IMR-90 (cell line): ENCODE measurements around the gene PAX2.

Source experiments
- BHLHE40 ChIP-seq: fragments of 150-350 bp; IDR thresholded peaks from 2 replicates; pipeline ENCODE4 v1.6.1; 2016; ENCODE audit warnings: mild to moderate bottlenecking, low read depth, low read length
- CEBPB ChIP-seq: IDR thresholded peaks from 2 replicates; pipeline ENCODE4 v1.6.1; 2012; ENCODE audit warnings: low read depth, low read length, improper control_type of control experiment
- FOS ChIP-seq: fragments of 150-350 bp; IDR thresholded peaks from 2 replicates; pipeline ENCODE4 v1.6.1; 2016; ENCODE audit warnings: low read depth, low read length
- MAFK ChIP-seq: IDR thresholded peaks from 2 replicates; pipeline ENCODE4 v1.6.1; 2012; ENCODE audit warnings: low read depth, low read length, improper control_type of control experiment
- MAZ ChIP-seq: IDR thresholded peaks from 2 replicates; pipeline ENCODE4 v1.6.1; 2012; ENCODE audit warnings: low read depth, mild to moderate bottlenecking, low read length, improper control_type of control experiment, moderate library complexity, borderline replicate concordance
- MXI1 ChIP-seq: IDR thresholded peaks from 2 replicates; pipeline ENCODE4 v1.6.1; 2012; ENCODE audit warnings: low read depth, mild to moderate bottlenecking, low read length, moderate library complexity, borderline replicate concordance
- POLR2A ChIP-seq: IDR thresholded peaks from 2 replicates; pipeline ENCODE4 v1.6.1; 2012; ENCODE audit warnings: mild to moderate bottlenecking, low read depth, low read length
- RAD21 ChIP-seq: IDR thresholded peaks from 2 replicates; pipeline ENCODE4 v1.6.1; 2012; ENCODE audit warnings: low read length, improper control_type of control experiment
- RCOR1 ChIP-seq: IDR thresholded peaks from 2 replicates; pipeline ENCODE4 v1.6.1; 2012; ENCODE audit warnings: mild to moderate bottlenecking, low read length, improper control_type of control experiment; ENCODE audit not compliant: insufficient replicate concordance
- RFX5 ChIP-seq: IDR thresholded peaks from 2 replicates; pipeline ENCODE4 v1.8.0; 2012; ENCODE audit warnings: low read depth, mild to moderate bottlenecking, low read length, moderate library complexity
- SMC3 ChIP-seq: fragments of 150-350 bp; IDR thresholded peaks from 2 replicates; pipeline ENCODE4 v1.6.1; 2016; ENCODE audit warnings: low read depth, mild to moderate bottlenecking, antibody characterized with exemption, low read length, moderate library complexity
- USF2 ChIP-seq: fragments of 150-350 bp; IDR thresholded peaks from 2 replicates; pipeline ENCODE4 v1.6.1; 2017; ENCODE audit warnings: mild to moderate bottlenecking, antibody characterized with exemption, low read length, low read depth
- TF ChIP-seq, protein P1 (sequence below): conservative IDR thresholded peaks from 2 replicates; pipeline ENCODE4 v1.5.1; 2012; ENCODE audit warnings: mild to moderate bottlenecking, low read depth, low read length, improper control_type of control experiment
- TF ChIP-seq, protein P2 (sequence below): fragments of 150-350 bp; IDR thresholded peaks from 2 replicates; pipeline ENCODE4 v1.6.1; 2016; ENCODE audit warnings: low read depth, mild to moderate bottlenecking, low read length, moderate library complexity, borderline replicate concordance

- TF ChIP-seq CEBPB = no peak
- TF ChIP-seq, protein P1, sequence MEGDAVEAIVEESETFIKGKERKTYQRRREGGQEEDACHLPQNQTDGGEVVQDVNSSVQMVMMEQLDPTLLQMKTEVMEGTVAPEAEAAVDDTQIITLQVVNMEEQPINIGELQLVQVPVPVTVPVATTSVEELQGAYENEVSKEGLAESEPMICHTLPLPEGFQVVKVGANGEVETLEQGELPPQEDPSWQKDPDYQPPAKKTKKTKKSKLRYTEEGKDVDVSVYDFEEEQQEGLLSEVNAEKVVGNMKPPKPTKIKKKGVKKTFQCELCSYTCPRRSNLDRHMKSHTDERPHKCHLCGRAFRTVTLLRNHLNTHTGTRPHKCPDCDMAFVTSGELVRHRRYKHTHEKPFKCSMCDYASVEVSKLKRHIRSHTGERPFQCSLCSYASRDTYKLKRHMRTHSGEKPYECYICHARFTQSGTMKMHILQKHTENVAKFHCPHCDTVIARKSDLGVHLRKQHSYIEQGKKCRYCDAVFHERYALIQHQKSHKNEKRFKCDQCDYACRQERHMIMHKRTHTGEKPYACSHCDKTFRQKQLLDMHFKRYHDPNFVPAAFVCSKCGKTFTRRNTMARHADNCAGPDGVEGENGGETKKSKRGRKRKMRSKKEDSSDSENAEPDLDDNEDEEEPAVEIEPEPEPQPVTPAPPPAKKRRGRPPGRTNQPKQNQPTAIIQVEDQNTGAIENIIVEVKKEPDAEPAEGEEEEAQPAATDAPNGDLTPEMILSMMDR = no peak
- no peak for TF ChIP-seq RAD21
- TF ChIP-seq FOS = no peak
- no peak for TF ChIP-seq RCOR1
- no peak for TF ChIP-seq BHLHE40
- TF ChIP-seq MXI1 = no peak
- no peak for TF ChIP-seq POLR2A
- TF ChIP-seq, protein P2, sequence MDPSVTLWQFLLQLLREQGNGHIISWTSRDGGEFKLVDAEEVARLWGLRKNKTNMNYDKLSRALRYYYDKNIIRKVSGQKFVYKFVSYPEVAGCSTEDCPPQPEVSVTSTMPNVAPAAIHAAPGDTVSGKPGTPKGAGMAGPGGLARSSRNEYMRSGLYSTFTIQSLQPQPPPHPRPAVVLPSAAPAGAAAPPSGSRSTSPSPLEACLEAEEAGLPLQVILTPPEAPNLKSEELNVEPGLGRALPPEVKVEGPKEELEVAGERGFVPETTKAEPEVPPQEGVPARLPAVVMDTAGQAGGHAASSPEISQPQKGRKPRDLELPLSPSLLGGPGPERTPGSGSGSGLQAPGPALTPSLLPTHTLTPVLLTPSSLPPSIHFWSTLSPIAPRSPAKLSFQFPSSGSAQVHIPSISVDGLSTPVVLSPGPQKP = no peak
- no peak for TF ChIP-seq SMC3
- TF ChIP-seq MAFK = no peak
- no peak for TF ChIP-seq USF2
- no peak for TF ChIP-seq RFX5
- TF ChIP-seq MAZ = no peak
Observed at GRCh38 chr10:100791369-100792058, 46.1 kb downstream of the PAX2 start.
